Measurements from ENCODE around the gene SMPD3. TPM values are rescaled to one million over a fixed set of nuclear protein-coding genes. Genes with fewer than 3 reads are reported as not detected.

Gene SMPD3
- total RNA-seq, 1 experiment from 2014 or later: 0.70 TPM

- H3T11ph ChIP-seq (ENCODE audit: low read length): no peak overlapping the region
- H3K23me2 ChIP-seq (ENCODE audit: insufficient read length, low read depth, low read length, poor library complexity, severe bottlenecking): no peaks in the 10 kb centered on the region
- no peak overlapping the region for H2BK5ac ChIP-seq (ENCODE audit: insufficient read length, low read length)
- no peak overlapping the region for H2BK120ac ChIP-seq (ENCODE audit: low read depth, low read length, poor library complexity, severe bottlenecking)
- no peak overlapping the region for H2AFZ ChIP-seq (ENCODE audit: low read length)
- H3K36me3 Mint-ChIP-seq (ENCODE audit: insufficient read depth in 1 of 3, low read depth in 3 of 3): no peaks in the 10 kb centered on the region; a peak in 1 of 7 replicates
- no CpG with 5 or more reads among the region's 8 CpGs for WGBS (ENCODE audit: extremely low coverage, insufficient read length, low lambda C conversion rate)
- no peak overlapping the region for H4K8ac ChIP-seq (replicated peaks; ENCODE audit: insufficient read length, low read depth, low read length)
- no peak overlapping the region for H3K4ac ChIP-seq (ENCODE audit: low read depth, low read length)
- H3K9me3 ChIP-seq (ENCODE audit: control insufficient read depth, low read depth, low read length): no peaks in the 10 kb centered on the region
- H2BK12ac ChIP-seq (ENCODE audit: insufficient read length, low read depth, low read length): no peak overlapping the region
- no peak overlapping the region for H3K14ac ChIP-seq (ENCODE audit: insufficient read depth, low read length)
- H2BK15ac ChIP-seq (ENCODE audit: low read depth, low read length): no peak overlapping the region
- H3K4me2 ChIP-seq (ENCODE audit: insufficient read depth, insufficient read length, low read length): no peak overlapping the region
- no peak overlapping the region for H2BK20ac ChIP-seq (ENCODE audit: low read depth, low read length, poor library complexity, severe bottlenecking)
- H3K27me3 ChIP-seq (ENCODE audit: insufficient read depth, low read length): no peaks in the 10 kb centered on the region
- peaks cover 16% of the 10 kb centered on the region; the same call in 1 of the 2 replicates for H3K4me1 ChIP-seq (ENCODE audit: insufficient read depth, low read length)
- H3K27ac Mint-ChIP-seq: no peak overlapping the region
- H3K27ac ChIP-seq (ENCODE audit: insufficient read length, low read depth, low read length): no peak overlapping the region
- no peaks in the 10 kb centered on the region for H3K79me2 ChIP-seq (ENCODE audit: insufficient read depth, low read length)
- H4K5ac ChIP-seq (ENCODE audit: insufficient read length, low read depth, low read length): no peak overlapping the region
- no peaks in the 10 kb centered on the region; a peak in 1 of 5 replicates for H3K9me3 Mint-ChIP-seq
- H3K18ac ChIP-seq (ENCODE audit: insufficient read length, low read depth, low read length): no peak overlapping the region
- H3K79me1 ChIP-seq (ENCODE audit: insufficient read depth, low read depth, low read length, poor library complexity, severe bottlenecking): no peaks in the 10 kb centered on the region
- peak; percentile 34; the same call in 2 of the 3 replicates for TF ChIP-seq CTCF (conservative IDR thresholded peaks at IDR 0.05)
- H4K20me1 ChIP-seq (ENCODE audit: control insufficient read depth, insufficient read depth, insufficient read length): no peaks in the 10 kb centered on the region
- H3K9ac ChIP-seq (ENCODE audit: extremely low read depth, insufficient read length, low read length): no peak overlapping the region
- no peak overlapping the region for H4K91ac ChIP-seq (ENCODE audit: insufficient read length, low read depth, low read length)
- no peak for DNase-seq
- H3K4me1 Mint-ChIP-seq: peaks cover 60 to 62% of the 10 kb centered on the region in 2 experiments
- H3K23ac ChIP-seq (ENCODE audit: insufficient read length, low read depth, low read length): no peak overlapping the region
- no peak overlapping the region for H2AK5ac ChIP-seq (ENCODE audit: insufficient read length, low read length)
- no peak overlapping the region for H3K4me3 Mint-ChIP-seq
- H3K27me3 Mint-ChIP-seq (ENCODE audit: low read depth): peaks cover 1% of the 10 kb centered on the region; the same call in 1 of the 2 replicates
- no peak overlapping the region for H3K56ac ChIP-seq (ENCODE audit: insufficient read length, low read depth, low read length)
Measured at GRCh38 chr16:68389006-68389405, 59.3 kb downstream of the SMPD3 start.
